PFSK-1 (cell line): ENCODE measurements around the gene FEZF2.

Experiments
- POLR2AphosphoS5 ChIP-seq: IDR thresholded peaks from 2 replicates; pipeline ENCODE4 v1.6.1; 2012; ENCODE audit warnings: low read depth, mild to moderate bottlenecking, control low read depth, low read length, moderate library complexity
- REST ChIP-seq, 2 experiments: IDR thresholded peaks; 2 replicates each; pipeline versions ENCODE4 v1.6.1 to v1.8.0; 2011 to 2012; ENCODE audit warnings: low read depth in 2 of 2, low read length in 2 of 2, control low read depth in 1 of 2, inconsistent platforms in 1 of 2, mild to moderate bottlenecking in 1 of 2, moderate library complexity in 1 of 2; ENCODE audit not compliant: insufficient read depth in 1 of 2
- SIN3A ChIP-seq: IDR thresholded peaks from 2 replicates; pipeline ENCODE4 v1.6.1; 2012; ENCODE audit warnings: mild to moderate bottlenecking, low read length, moderate library complexity, borderline replicate concordance; ENCODE audit not compliant: insufficient read depth
- TAF1 ChIP-seq: IDR thresholded peaks from 2 replicates; pipeline ENCODE4 v1.6.1; 2012; ENCODE audit warnings: low read length, control low read depth, borderline replicate concordance; ENCODE audit not compliant: insufficient read depth

DNA sequence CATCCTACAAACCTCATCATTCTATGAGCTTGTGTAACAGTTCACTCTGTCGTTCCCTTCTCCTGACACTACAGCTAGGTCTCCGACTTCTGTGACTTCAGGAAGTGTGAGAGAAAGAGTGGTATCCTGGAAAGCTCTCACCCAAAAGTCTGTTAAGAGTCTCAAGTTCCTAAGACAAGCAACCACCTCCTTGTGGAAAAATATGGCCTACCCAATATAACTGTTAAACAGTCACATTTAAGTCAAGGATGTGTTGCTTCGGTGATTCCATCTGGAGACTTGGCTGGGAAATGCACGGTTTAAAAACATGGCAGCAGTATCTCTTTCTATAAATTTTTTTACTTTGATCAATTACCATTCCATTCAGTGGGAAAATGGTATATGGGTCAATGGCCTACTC, 13.8 kb downstream of the FEZF2 start:
- no peak for TF ChIP-seq REST (IDR thresholded peaks at IDR 0.05; ENCODE audit: insufficient read depth in 1 of 2, low read depth in 2 of 2, low read length in 2 of 2)
- no peak for TF ChIP-seq TAF1
- no peak for TF ChIP-seq POLR2AphosphoS5
- no peak for TF ChIP-seq SIN3A
